ENCODE measurements around the gene SLC7A5. TPM values are rescaled to one million over a fixed set of nuclear protein-coding genes. Genes with fewer than 3 reads are reported as not detected.

Gene SLC7A5
- total RNA-seq, 1 donor from 2014 or later = 127 TPM

DNA sequence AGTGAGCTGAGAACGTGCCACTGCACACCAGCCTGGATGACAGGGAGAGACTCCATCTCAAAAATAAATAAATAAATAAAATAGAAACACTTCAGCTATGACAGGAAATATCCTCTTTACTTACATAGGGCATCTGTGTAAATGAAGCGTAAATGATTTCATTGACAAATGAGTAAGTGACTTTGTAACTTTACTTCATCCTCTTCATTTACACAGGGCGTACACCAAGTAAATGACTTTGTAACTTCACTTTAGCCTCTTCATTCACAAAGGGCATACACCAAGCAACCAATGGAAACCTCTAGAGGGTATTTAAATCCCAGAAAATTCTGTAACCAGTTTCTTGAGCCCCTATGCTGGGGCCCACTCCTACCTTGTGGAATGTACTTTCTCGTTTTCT, 87.3 kb downstream of the SLC7A5 start:
- no peaks in the 10 kb centered on the region for H3K27me3 Mint-ChIP-seq (ENCODE audit: unreplicated experiment)
- H3K27ac Mint-ChIP-seq (ENCODE audit: unreplicated experiment) = no peak overlapping the region
- TF ChIP-seq, protein P1, sequence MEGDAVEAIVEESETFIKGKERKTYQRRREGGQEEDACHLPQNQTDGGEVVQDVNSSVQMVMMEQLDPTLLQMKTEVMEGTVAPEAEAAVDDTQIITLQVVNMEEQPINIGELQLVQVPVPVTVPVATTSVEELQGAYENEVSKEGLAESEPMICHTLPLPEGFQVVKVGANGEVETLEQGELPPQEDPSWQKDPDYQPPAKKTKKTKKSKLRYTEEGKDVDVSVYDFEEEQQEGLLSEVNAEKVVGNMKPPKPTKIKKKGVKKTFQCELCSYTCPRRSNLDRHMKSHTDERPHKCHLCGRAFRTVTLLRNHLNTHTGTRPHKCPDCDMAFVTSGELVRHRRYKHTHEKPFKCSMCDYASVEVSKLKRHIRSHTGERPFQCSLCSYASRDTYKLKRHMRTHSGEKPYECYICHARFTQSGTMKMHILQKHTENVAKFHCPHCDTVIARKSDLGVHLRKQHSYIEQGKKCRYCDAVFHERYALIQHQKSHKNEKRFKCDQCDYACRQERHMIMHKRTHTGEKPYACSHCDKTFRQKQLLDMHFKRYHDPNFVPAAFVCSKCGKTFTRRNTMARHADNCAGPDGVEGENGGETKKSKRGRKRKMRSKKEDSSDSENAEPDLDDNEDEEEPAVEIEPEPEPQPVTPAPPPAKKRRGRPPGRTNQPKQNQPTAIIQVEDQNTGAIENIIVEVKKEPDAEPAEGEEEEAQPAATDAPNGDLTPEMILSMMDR (IDR thresholded peaks at IDR 0.05) = no peak
- H3K4me1 Mint-ChIP-seq (ENCODE audit: unreplicated experiment) = peaks cover 35% of the 10 kb centered on the region
- H3K36me3 Mint-ChIP-seq (ENCODE audit: unreplicated experiment) = no peaks in the 10 kb centered on the region
- H3K4me3 Mint-ChIP-seq (ENCODE audit: unreplicated experiment) = no peak overlapping the region
- no peak for DNase-seq (ENCODE audit: extremely low spot score, unreplicated experiment)
- H3K9me3 Mint-ChIP-seq (ENCODE audit: unreplicated experiment) = no peaks in the 10 kb centered on the region

DNA sequence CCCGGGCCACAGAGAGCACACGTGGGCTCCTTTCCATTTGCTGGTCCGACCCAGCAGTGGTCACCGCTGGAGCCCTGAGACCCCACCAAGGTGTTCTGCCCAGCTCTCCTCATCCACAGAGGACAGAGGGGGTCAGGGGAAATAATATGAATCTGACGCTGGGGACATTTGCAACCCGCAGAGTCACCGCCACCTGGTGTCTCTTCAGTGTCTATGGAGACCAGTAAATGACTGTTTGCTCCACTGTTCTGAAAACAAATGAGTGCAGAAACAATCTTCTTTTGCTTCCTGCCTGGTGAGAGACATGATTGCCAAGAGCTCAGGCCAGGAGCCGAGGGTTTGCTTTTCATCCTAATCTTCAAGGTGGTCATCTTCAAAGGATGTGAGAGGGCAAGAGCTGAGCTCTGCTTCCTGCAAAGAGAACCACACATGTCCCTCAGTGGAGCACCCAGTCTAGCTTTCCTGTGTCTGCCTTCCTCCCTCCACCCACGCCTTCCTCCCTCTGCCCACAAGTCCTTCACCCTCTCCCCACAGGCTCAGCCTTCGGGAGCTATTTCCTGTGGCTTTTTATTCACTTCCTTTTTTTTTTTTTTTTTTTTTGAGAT, 88.8 kb downstream of the SLC7A5 start:
- no peak for DNase-seq (ENCODE audit: extremely low spot score, unreplicated experiment)
- Mint-ChIP-seq H3K4me1 (ENCODE audit: unreplicated experiment) (peaks cover 35% of the 10 kb centered on the region), H3K4me3 (ENCODE audit: unreplicated experiment) (no peak overlapping the region), H3K9me3 (ENCODE audit: unreplicated experiment) (no peaks in the 10 kb centered on the region), H3K27me3 (ENCODE audit: unreplicated experiment) (no peaks in the 10 kb centered on the region), H3K36me3 (ENCODE audit: unreplicated experiment) (no peaks in the 10 kb centered on the region), H3K27ac (ENCODE audit: unreplicated experiment) (peak overlapping the region; percentile 64)
- TF ChIP-seq, protein P1 (IDR thresholded peaks at IDR 0.05) = no peak

Small RNAs within 50 kb of the gene (microRNA-seq; reads per million reads assigned to microRNA genes)
- gene MIR6775 (ENCODE audit: unreplicated experiment) = not detected

Other genes with a start within 250 kb of the SLC7A5 start
- gene KLHDC4, start 103.5 kb downstream of the SLC7A5 start, total RNA-seq = 31.0 and 33.2 TPM in 2 replicates
- not detected in 2 replicates for gene CA5A, start 67.0 kb upstream of the SLC7A5 start, total RNA-seq
- gene BANP, start 81.9 kb upstream of the SLC7A5 start, total RNA-seq = 19.5 and 20.5 TPM in 2 replicates